Neutrophil (primary cell): ENCODE data around the gene KLF7.

Experiments used
- H3K27ac ChIP-seq: fragments of 200-600 bp; sonication (generic); 2 replicates; pipeline ENCODE4 v1.5.1; 2016; ENCODE audit warnings: mild to moderate bottlenecking, moderate library complexity
- H3K27me3 ChIP-seq: fragments of 200-600 bp; sonication (generic); 2 replicates; pipeline ENCODE4 v1.6.0; 2016; ENCODE audit warnings: mild to moderate bottlenecking
- H3K36me3 ChIP-seq: fragments of 200-600 bp; sonication (generic); 2 replicates; pipeline ENCODE4 v1.5.1; 2017
- H3K4me1 ChIP-seq, 2 experiments: fragments of 200-600 bp in 1 of 2; sonication (generic) in 1 of 2; 1 replicate in 1 of 2; 2 replicates in 1 of 2; pipeline versions ENCODE4 v1.5.1 to v1.6.1; 2013 to 2016; ENCODE audit warnings: low read depth in 1 of 2, low read length in 1 of 2, mild to moderate bottlenecking in 1 of 2, moderate library complexity in 1 of 2; ENCODE audit not compliant: control insufficient read depth in 1 of 2, insufficient read depth in 1 of 2
- H3K4me3 ChIP-seq, 2 experiments: fragments of 200-600 bp in 1 of 2; sonication (generic) in 1 of 2; 1 replicate in 1 of 2; 2 replicates in 1 of 2; pipeline ENCODE4 v1.5.1; 2013 to 2016; ENCODE audit warnings: low read depth in 1 of 2, low read length in 1 of 2, mild to moderate bottlenecking in 1 of 2, moderate library complexity in 1 of 2
- H3K9me3 ChIP-seq: fragments of 200-600 bp; sonication (generic); 2 replicates; pipeline ENCODE4 v1.5.1; 2016
- CTCF ChIP-seq: fragments of 200-600 bp; sonication (generic); IDR thresholded peaks from 2 replicates; pipeline ENCODE4 v1.5.1; 2016; ENCODE audit warnings: antibody characterized with exemption

Gene KLF7

GRCh38 chr2:207165121-207166038 is at the start of gene KLF7:
TSS of gene KLF7 (minus strand) at chr2:207165948. CDS start at chr2:207165568, 380 bp downstream.
- H3K36me3 ChIP-seq = no peaks in the 10 kb centered on the region
- peaks cover 61 to 64% of the 10 kb centered on the region in 2 experiments for H3K4me1 ChIP-seq
- peak within 1 kb of the TSS; percentile 88 to 93 for H3K4me3 ChIP-seq
- H3K27me3 ChIP-seq = no peaks in the 10 kb centered on the region
- no peak for TF ChIP-seq CTCF
- no peaks in the 10 kb centered on the region for H3K9me3 ChIP-seq
- H3K27ac ChIP-seq = peak within 1 kb of the TSS; percentile 99

- H3K36me3 ChIP-seq = no peaks in the 10 kb centered on the region
- no peaks in the 10 kb centered on the region for H3K27me3 ChIP-seq
- no peaks in the 10 kb centered on the region for H3K4me1 ChIP-seq
- no peak overlapping the region for H3K27ac ChIP-seq
- no peak for TF ChIP-seq CTCF
- no peak overlapping the region for H3K4me3 ChIP-seq
- H3K9me3 ChIP-seq = no peaks in the 10 kb centered on the region
Measured at GRCh38 chr2:207215308-207215707, 49.6 kb upstream of the KLF7 start.

- no peak for TF ChIP-seq CTCF
- H3K4me1 ChIP-seq = no peaks in the 10 kb centered on the region
- H3K36me3 ChIP-seq = no peaks in the 10 kb centered on the region
- H3K9me3 ChIP-seq = no peaks in the 10 kb centered on the region
- no peak overlapping the region for H3K4me3 ChIP-seq
- H3K27me3 ChIP-seq = no peaks in the 10 kb centered on the region
- H3K27ac ChIP-seq = no peak overlapping the region
Measured at GRCh38 chr2:207214446-207214845, 48.7 kb upstream of the KLF7 start.

- H3K4me1 ChIP-seq = no peaks in the 10 kb centered on the region
- no peaks in the 10 kb centered on the region for H3K36me3 ChIP-seq
- H3K27ac ChIP-seq = no peak overlapping the region
- no peaks in the 10 kb centered on the region for H3K27me3 ChIP-seq
- TF ChIP-seq CTCF = no peak
- no peaks in the 10 kb centered on the region for H3K9me3 ChIP-seq
- H3K4me3 ChIP-seq = no peak overlapping the region
Measured at GRCh38 chr2:207206011-207206410, 40.3 kb upstream of the KLF7 start.

GRCh38 chr2:207205173-207205957 is 39.6 kb upstream of the KLF7 start:
- Histone ChIP-seq H3K9me3 (no peaks in the 10 kb centered on the region), H3K36me3 (no peaks in the 10 kb centered on the region), H3K27me3 (no peaks in the 10 kb centered on the region), H3K27ac (no peak overlapping the region), H3K4me3 (no peak overlapping the region), H3K4me1 (no peaks in the 10 kb centered on the region)
- TF ChIP-seq CTCF = no peak
